OCI-LY1 (cell line): Measurements from ENCODE around the gene FOXA1.

Source experiments
- CTCF ChIP-seq: fragments of 200-600 bp; sonication (generic), shearing (Covaris generic); IDR thresholded peaks from 2 replicates; pipeline ENCODE4 v1.5.1; 2017; ENCODE audit warnings: mild to moderate bottlenecking, antibody characterized with exemption, low read length, moderate library complexity, mixed read lengths
- EZH2 ChIP-seq: fragments of 200-600 bp; sonication (generic), shearing (Covaris generic); IDR thresholded peaks from 2 replicates; pipeline ENCODE4 v1.8.0; 2017; ENCODE audit warnings: borderline replicate concordance, mixed run types, mild to moderate bottlenecking, antibody characterized with exemption, low read length, moderate library complexity, mixed read lengths

GRCh38 chr14:37592482-37593408 lies 2.3 kb downstream of the FOXA1 start:
- no peak for TF ChIP-seq CTCF
- TF ChIP-seq EZH2, result no peak
